Activated gamma-delta T cell (primary cell): Measurements from ENCODE around the gene TTC1.
"Not testable (repeated sequence)": the region's sequence is repeated elsewhere in the genome, so short reads cannot be mapped to it uniquely, and the experiment has no call there.

Experiments
- DNase-seq: peaks from one replicate; lab custom pipeline; 2025; lab: John Stamatoyannopoulos, UW

The TTC1 gene

GRCh38 chr5:159995907-159996306, 13.0 kb upstream of the TTC1 start:
- no peak for DNase-seq

- no peak for DNase-seq
Observed at GRCh38 chr5:160001457-160001856, 7.5 kb upstream of the TTC1 start.

GRCh38 chr5:160007514-160007913, 1.4 kb upstream of the TTC1 start:
- DNase-seq, result no peak

- not testable (repeated sequence) for DNase-seq
Observed at GRCh38 chr5:160008529-160008876, 436 bp upstream of the TTC1 start.

GRCh38 chr5:160009591-160009989, 651 bp downstream of the TTC1 start:
- DNase-seq, result no peak

GRCh38 chr5:160011471-160011870, 2.5 kb downstream of the TTC1 start:
- DNase-seq, result no peak

- DNase-seq, result not testable (repeated sequence)
Observed at GRCh38 chr5:160014197-160014596, 5.3 kb downstream of the TTC1 start.

GRCh38 chr5:160018945-160019625, 10.1 kb downstream of the TTC1 start:
- DNase-seq, result no peak

- no peak for DNase-seq
Observed at GRCh38 chr5:160020266-160020770, 11.4 kb downstream of the TTC1 start.

GRCh38 chr5:160020964-160021363, 12.0 kb downstream of the TTC1 start:
- DNase-seq, result no peak

- DNase-seq, result no peak
Observed at GRCh38 chr5:160021831-160022446, 13.0 kb downstream of the TTC1 start.

GRCh38 chr5:160023007-160023907, 14.3 kb downstream of the TTC1 start:
- no peak for DNase-seq

GRCh38 chr5:160023908-160024630, 15.1 kb downstream of the TTC1 start:
- DNase-seq, result no peak

- no peak for DNase-seq
Observed at GRCh38 chr5:160029004-160029403, 20.1 kb downstream of the TTC1 start.

GRCh38 chr5:160029540-160030139, 20.7 kb downstream of the TTC1 start:
- no peak for DNase-seq

GRCh38 chr5:160030631-160031377, 21.9 kb downstream of the TTC1 start:
- no peak for DNase-seq

- DNase-seq, result no peak
Observed at GRCh38 chr5:160033546-160034252, 24.8 kb downstream of the TTC1 start.

GRCh38 chr5:160036243-160036642, 27.3 kb downstream of the TTC1 start:
- DNase-seq, result no peak

GRCh38 chr5:160036884-160037283, 27.9 kb downstream of the TTC1 start:
- DNase-seq, result no peak

GRCh38 chr5:160039810-160040470, 31.0 kb downstream of the TTC1 start:
- no peak for DNase-seq
